Prostate gland (tissue), 2 donors: ENCODE data around the gene CBS.
"Not testable (repeated sequence)": the region's sequence is repeated elsewhere in the genome, so short reads cannot be mapped to it uniquely, and the experiment has no call there.

Experiments used
- CTCF ChIP-seq, 4 experiments: fragments of 200-600 bp in 2 of 4; fragments of 450-650 bp in 2 of 4; sonication (generic) in 2 of 4; IDR thresholded peaks; 1 replicate in 3 of 4; 2 replicates in 1 of 4; pipeline ENCODE4 v1.5.1; 2016 to 2019; ENCODE audit warnings: antibody characterized with exemption in 4 of 4, mild to moderate bottlenecking in 2 of 4, moderate library complexity in 2 of 4
- POLR2AphosphoS5 ChIP-seq: sonication (generic); formaldehyde crosslinking; IDR thresholded peaks from one replicate; pipeline ENCODE4 v1.6.1; 2017; ENCODE audit warnings: antibody characterized with exemption

- TF ChIP-seq CTCF (IDR thresholded peaks at IDR 0.05); POLR2AphosphoS5: not testable (repeated sequence)
Observed at GRCh38 chr21:43062955-43063664, 12.5 kb downstream of the CBS start.
